Measurements from ENCODE around the gene RAB1B.

The RAB1B gene

GRCh38 chr11:66243782-66244535 is 24.5 kb upstream of the RAB1B start:
- Histone ChIP-seq H3K36me3 (replicated peaks; ENCODE audit: low read depth, low read length) (no peaks in the 10 kb centered on the region), H3K27ac (ENCODE audit: low read length) (no peak overlapping the region), H3K4me3 (ENCODE audit: low read length) (no peak overlapping the region), H3K27me3 (ENCODE audit: low read depth, low read length) (no peaks in the 10 kb centered on the region), H3K4me1 (ENCODE audit: low read length) (no peaks in the 10 kb centered on the region), H3K79me2 (ENCODE audit: low read length) (no peaks in the 10 kb centered on the region), H2AFZ (ENCODE audit: low read depth, low read length) (no peak overlapping the region), H3K4me2 (ENCODE audit: low read length) (no peak overlapping the region), H3K9ac (ENCODE audit: low read length) (no peak overlapping the region), H3K9me3 (ENCODE audit: insufficient read depth, low read length) (no peaks in the 10 kb centered on the region), H4K20me1 (ENCODE audit: insufficient read depth, low read length) (no peaks in the 10 kb centered on the region)
- TF ChIP-seq CTCF (IDR thresholded peaks at IDR 0.05; ENCODE audit: low read depth, low read length) (no peak), EZH2phosphoT487 (IDR thresholded peaks at IDR 0.05; ENCODE audit: low read depth) (no peak)

- no peak overlapping the region for H2AFZ ChIP-seq (ENCODE audit: low read depth, low read length)
- no peaks in the 10 kb centered on the region for H3K9me3 ChIP-seq (ENCODE audit: insufficient read depth, low read length)
- no peaks in the 10 kb centered on the region for H3K4me1 ChIP-seq (ENCODE audit: low read length)
- H3K27ac ChIP-seq (ENCODE audit: low read length): no peak overlapping the region
- H3K27me3 ChIP-seq (ENCODE audit: low read depth, low read length): no peaks in the 10 kb centered on the region
- no peak overlapping the region for H3K4me2 ChIP-seq (ENCODE audit: low read length)
- TF ChIP-seq CTCF (IDR thresholded peaks at IDR 0.05; ENCODE audit: low read depth, low read length) (no peak), EZH2phosphoT487 (IDR thresholded peaks at IDR 0.05; ENCODE audit: low read depth) (no peak)
- H4K20me1 ChIP-seq (ENCODE audit: insufficient read depth, low read length): no peaks in the 10 kb centered on the region
- no peaks in the 10 kb centered on the region for H3K79me2 ChIP-seq (ENCODE audit: low read length)
- no peak overlapping the region for H3K4me3 ChIP-seq (ENCODE audit: low read length)
- H3K36me3 ChIP-seq (replicated peaks; ENCODE audit: low read depth, low read length): no peaks in the 10 kb centered on the region
- no peak overlapping the region for H3K9ac ChIP-seq (ENCODE audit: low read length)
Observed at GRCh38 chr11:66247295-66247694, 21.1 kb upstream of the RAB1B start.

- no peak overlapping the region for H3K9ac ChIP-seq (ENCODE audit: low read length)
- H3K27ac ChIP-seq (ENCODE audit: low read length): no peak overlapping the region
- no peaks in the 10 kb centered on the region for H3K36me3 ChIP-seq (replicated peaks; ENCODE audit: low read depth, low read length)
- no peaks in the 10 kb centered on the region for H3K27me3 ChIP-seq (ENCODE audit: low read depth, low read length)
- no peaks in the 10 kb centered on the region for H3K79me2 ChIP-seq (ENCODE audit: low read length)
- TF ChIP-seq EZH2phosphoT487 (IDR thresholded peaks at IDR 0.05; ENCODE audit: low read depth) (no peak), CTCF (IDR thresholded peaks at IDR 0.05; ENCODE audit: low read depth, low read length) (no peak)
- H2AFZ ChIP-seq (ENCODE audit: low read depth, low read length): no peak overlapping the region
- H3K4me3 ChIP-seq (ENCODE audit: low read length): no peak overlapping the region
- no peaks in the 10 kb centered on the region for H3K4me1 ChIP-seq (ENCODE audit: low read length)
- H3K4me2 ChIP-seq (ENCODE audit: low read length): no peak overlapping the region
- no peaks in the 10 kb centered on the region for H3K9me3 ChIP-seq (ENCODE audit: insufficient read depth, low read length)
- H4K20me1 ChIP-seq (ENCODE audit: insufficient read depth, low read length): no peaks in the 10 kb centered on the region
Observed at GRCh38 chr11:66247801-66248200, 20.6 kb upstream of the RAB1B start.

GRCh38 chr11:66248903-66249302 is 19.5 kb upstream of the RAB1B start:
- Histone ChIP-seq H3K4me1 (ENCODE audit: low read length) (no peaks in the 10 kb centered on the region), H3K79me2 (ENCODE audit: low read length) (no peaks in the 10 kb centered on the region), H3K27me3 (ENCODE audit: low read depth, low read length) (no peaks in the 10 kb centered on the region), H3K9me3 (ENCODE audit: insufficient read depth, low read length) (no peaks in the 10 kb centered on the region), H3K27ac (ENCODE audit: low read length) (no peak overlapping the region), H3K4me3 (ENCODE audit: low read length) (no peak overlapping the region), H3K4me2 (ENCODE audit: low read length) (no peak overlapping the region), H3K36me3 (replicated peaks; ENCODE audit: low read depth, low read length) (no peaks in the 10 kb centered on the region), H4K20me1 (ENCODE audit: insufficient read depth, low read length) (no peaks in the 10 kb centered on the region), H3K9ac (ENCODE audit: low read length) (no peak overlapping the region), H2AFZ (ENCODE audit: low read depth, low read length) (no peak overlapping the region)
- TF ChIP-seq EZH2phosphoT487 (IDR thresholded peaks at IDR 0.05; ENCODE audit: low read depth) (no peak), CTCF (IDR thresholded peaks at IDR 0.05; ENCODE audit: low read depth, low read length) (no peak)
